OCI-LY3 (cell line): ENCODE data around the gene PPP6R3.

Source experiments
- H2AFZ ChIP-seq: fragments of 200-600, 300-600 bp; shearing (Covaris generic); 2 replicates; pipeline ENCODE4 v1.6.0; 2014; ENCODE audit warnings: antibody characterized with exemption, low read depth, low read length
- H3K27ac ChIP-seq: fragments of 200-600, 300-600 bp; sonication (generic); 2 replicates; pipeline ENCODE4 v1.5.1; 2014; ENCODE audit warnings: mild to moderate bottlenecking, low read length, moderate library complexity, mixed read lengths
- H3K27me3 ChIP-seq: fragments of 200-600, 300-600 bp; sonication (generic); 2 replicates; pipeline ENCODE4 v1.6.1; 2014; ENCODE audit warnings: low read depth, low read length, mixed read lengths
- H3K36me3 ChIP-seq: fragments of 200-600, 300-600 bp; sonication (generic); replicated peaks from 2 replicates; pipeline ENCODE3; 2014; ENCODE audit warnings: low read depth, low read length, mixed read lengths
- H3K4me1 ChIP-seq: fragments of 300-600, 200-600 bp; sonication (generic); 2 replicates; pipeline ENCODE4 v1.6.1; 2014; ENCODE audit warnings: low read length, mixed read lengths
- H3K4me2 ChIP-seq: fragments of 200-600, 300-600 bp; sonication (generic); 2 replicates; pipeline ENCODE4 v1.6.1; 2014; ENCODE audit warnings: low read length, mixed read lengths
- H3K4me3 ChIP-seq: fragments of 300-600, 200-600 bp; sonication (generic); 2 replicates; pipeline ENCODE4 v1.5.1; 2014; ENCODE audit warnings: antibody characterized with exemption, mild to moderate bottlenecking, low read length, moderate library complexity
- H3K79me2 ChIP-seq: fragments of 300-600, 200-600 bp; shearing (Covaris generic); 2 replicates; pipeline ENCODE4 v1.6.1; 2014; ENCODE audit warnings: mild to moderate bottlenecking, low read length, mixed read lengths
- H3K9ac ChIP-seq: fragments of 300-600, 200-600 bp; shearing (Covaris generic); 2 replicates; pipeline ENCODE4 v1.6.0; 2014; ENCODE audit warnings: mild to moderate bottlenecking, low read length, moderate library complexity
- H3K9me3 ChIP-seq: fragments of 200-600, 300-600 bp; shearing (Covaris generic); 2 replicates; pipeline ENCODE4 v1.6.1; 2014; ENCODE audit warnings: low read length, mixed read lengths; ENCODE audit not compliant: insufficient read depth
- H4K20me1 ChIP-seq: fragments of 200-600, 300-600 bp; sonication (generic); 2 replicates; pipeline ENCODE4 v1.6.1; 2016; ENCODE audit warnings: low read length, mixed read lengths; ENCODE audit not compliant: insufficient read depth
- EZH2phosphoT487 ChIP-seq: fragments of 200-600 bp; shearing (Covaris generic); IDR thresholded peaks from 2 replicates; pipeline ENCODE4 v1.6.1; 2018; ENCODE audit warnings: antibody characterized with exemption, mixed run types, low read depth
- TF ChIP-seq, protein P1 (sequence below): fragments of 200-600, 300-600 bp; sonication (generic); IDR thresholded peaks from 2 replicates; pipeline ENCODE4 v1.5.1; 2014; ENCODE audit warnings: antibody characterized with exemption, low read length, low read depth

The PPP6R3 gene, protein sequence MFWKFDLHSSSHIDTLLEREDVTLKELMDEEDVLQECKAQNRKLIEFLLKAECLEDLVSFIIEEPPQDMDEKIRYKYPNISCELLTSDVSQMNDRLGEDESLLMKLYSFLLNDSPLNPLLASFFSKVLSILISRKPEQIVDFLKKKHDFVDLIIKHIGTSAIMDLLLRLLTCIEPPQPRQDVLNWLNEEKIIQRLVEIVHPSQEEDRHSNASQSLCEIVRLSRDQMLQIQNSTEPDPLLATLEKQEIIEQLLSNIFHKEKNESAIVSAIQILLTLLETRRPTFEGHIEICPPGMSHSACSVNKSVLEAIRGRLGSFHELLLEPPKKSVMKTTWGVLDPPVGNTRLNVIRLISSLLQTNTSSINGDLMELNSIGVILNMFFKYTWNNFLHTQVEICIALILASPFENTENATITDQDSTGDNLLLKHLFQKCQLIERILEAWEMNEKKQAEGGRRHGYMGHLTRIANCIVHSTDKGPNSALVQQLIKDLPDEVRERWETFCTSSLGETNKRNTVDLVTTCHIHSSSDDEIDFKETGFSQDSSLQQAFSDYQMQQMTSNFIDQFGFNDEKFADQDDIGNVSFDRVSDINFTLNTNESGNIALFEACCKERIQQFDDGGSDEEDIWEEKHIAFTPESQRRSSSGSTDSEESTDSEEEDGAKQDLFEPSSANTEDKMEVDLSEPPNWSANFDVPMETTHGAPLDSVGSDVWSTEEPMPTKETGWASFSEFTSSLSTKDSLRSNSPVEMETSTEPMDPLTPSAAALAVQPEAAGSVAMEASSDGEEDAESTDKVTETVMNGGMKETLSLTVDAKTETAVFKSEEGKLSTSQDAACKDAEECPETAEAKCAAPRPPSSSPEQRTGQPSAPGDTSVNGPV

DNA sequence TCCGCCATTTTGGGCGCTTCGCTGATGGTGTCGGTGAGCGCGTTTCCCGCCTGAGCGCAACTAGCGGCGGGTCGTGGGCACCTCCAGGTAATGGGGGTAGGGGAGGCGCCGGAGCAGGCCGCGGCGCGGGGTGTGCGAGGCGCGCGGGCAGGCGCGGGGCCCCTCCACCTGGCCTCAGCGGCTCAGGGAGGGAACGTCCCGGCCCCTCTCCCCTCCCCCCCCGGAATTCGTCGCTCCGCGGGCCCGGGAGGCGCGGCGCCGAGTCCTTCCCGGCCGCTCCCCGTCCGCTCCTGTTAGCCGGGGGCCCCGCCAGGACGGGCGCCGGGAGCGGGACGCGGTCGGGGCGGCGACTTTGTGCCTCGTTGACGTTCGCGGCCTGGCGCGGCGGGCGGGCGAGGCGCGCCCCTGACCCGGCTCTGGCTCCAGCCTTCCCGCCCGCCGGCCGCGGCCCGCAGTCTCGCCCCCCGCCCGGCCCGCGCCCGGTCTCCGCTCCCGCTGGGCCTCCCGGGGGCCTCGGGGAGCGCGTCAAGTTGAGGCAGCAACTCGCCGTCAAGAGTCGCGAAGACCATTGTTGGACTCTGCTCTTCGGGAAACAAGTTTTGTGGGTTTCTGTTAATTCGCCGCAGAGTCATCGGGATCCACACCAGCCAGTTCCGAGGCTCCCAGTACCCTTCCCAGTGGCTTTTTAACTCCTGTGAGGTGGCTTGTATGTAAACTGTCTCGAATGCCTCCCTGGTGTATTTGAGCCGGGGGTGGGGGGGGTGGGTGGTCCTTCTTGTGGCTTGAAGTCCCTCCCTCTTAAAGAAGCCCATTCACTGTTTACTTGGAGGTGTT, at the start of gene PPP6R3:
Gene PPP6R3, plus strand, starts transcription at position 12 of the 834 bp plus-strand sequence. CDS start 76,913 bp downstream, outside the sequence.
- Histone ChIP-seq H2AFZ (peak within 1 kb of the TSS; percentile 96), H4K20me1 (peaks cover 49% of the 10 kb centered on the region), H3K79me2 (peaks cover 54% of the 10 kb centered on the region), H3K4me2 (peak within 1 kb of the TSS; percentile 99), H3K27me3 (0 out of 2 replicates have a peak, but pooled peaks cover under 1% of the 10 kb centered on the region), H3K27ac (peak within 1 kb of the TSS; percentile 63), H3K36me3 (peaks cover 10% of the 10 kb centered on the region), H3K4me3 (peak within 1 kb of the TSS; percentile 98), H3K9ac (peak within 1 kb of the TSS; percentile 87), H3K4me1 (peaks cover 22% of the 10 kb centered on the region), H3K9me3 (no peaks in the 10 kb centered on the region)
- TF ChIP-seq EZH2phosphoT487 = no peak
- TF ChIP-seq, protein P1, sequence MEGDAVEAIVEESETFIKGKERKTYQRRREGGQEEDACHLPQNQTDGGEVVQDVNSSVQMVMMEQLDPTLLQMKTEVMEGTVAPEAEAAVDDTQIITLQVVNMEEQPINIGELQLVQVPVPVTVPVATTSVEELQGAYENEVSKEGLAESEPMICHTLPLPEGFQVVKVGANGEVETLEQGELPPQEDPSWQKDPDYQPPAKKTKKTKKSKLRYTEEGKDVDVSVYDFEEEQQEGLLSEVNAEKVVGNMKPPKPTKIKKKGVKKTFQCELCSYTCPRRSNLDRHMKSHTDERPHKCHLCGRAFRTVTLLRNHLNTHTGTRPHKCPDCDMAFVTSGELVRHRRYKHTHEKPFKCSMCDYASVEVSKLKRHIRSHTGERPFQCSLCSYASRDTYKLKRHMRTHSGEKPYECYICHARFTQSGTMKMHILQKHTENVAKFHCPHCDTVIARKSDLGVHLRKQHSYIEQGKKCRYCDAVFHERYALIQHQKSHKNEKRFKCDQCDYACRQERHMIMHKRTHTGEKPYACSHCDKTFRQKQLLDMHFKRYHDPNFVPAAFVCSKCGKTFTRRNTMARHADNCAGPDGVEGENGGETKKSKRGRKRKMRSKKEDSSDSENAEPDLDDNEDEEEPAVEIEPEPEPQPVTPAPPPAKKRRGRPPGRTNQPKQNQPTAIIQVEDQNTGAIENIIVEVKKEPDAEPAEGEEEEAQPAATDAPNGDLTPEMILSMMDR = no peak

DNA sequence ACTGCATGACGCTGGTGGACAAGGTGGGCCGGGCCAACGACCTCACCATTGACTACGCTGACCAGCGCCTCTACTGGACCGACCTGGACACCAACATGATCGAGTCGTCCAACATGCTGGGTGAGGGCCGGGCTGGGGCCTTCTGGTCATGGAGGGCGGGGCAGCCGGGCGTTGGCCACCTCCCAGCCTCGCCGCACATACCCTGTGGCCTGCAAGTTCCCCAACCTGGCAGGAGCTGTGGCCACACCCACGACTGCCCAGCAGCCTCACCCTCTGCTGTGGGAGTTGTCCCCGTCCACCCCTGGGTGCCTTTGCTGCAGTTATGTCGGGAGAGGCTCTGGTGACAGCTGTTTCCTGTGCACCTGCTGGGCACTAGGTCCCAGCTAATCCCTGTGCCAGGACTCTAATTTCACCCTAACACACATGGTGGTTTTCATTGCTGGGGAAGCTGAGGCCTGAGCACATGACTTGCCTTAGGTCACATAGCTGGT, 49.0 kb upstream of the PPP6R3 start:
- Histone ChIP-seq H3K36me3 (peaks cover 58% of the 10 kb centered on the region), H4K20me1 (no peaks in the 10 kb centered on the region), H3K9me3 (no peaks in the 10 kb centered on the region), H3K79me2 (no peaks in the 10 kb centered on the region; the same call in 1 of the 2 replicates), H2AFZ (no peak overlapping the region), H3K4me3 (no peak overlapping the region), H3K9ac (no peak overlapping the region), H3K27me3 (no peaks in the 10 kb centered on the region), H3K4me1 (peaks cover 42% of the 10 kb centered on the region), H3K4me2 (peak overlapping the region; percentile 52; the same call in 1 of the 2 replicates), H3K27ac (no peak overlapping the region)
- TF ChIP-seq, protein P1 = no peak
- TF ChIP-seq EZH2phosphoT487 = no peak

DNA sequence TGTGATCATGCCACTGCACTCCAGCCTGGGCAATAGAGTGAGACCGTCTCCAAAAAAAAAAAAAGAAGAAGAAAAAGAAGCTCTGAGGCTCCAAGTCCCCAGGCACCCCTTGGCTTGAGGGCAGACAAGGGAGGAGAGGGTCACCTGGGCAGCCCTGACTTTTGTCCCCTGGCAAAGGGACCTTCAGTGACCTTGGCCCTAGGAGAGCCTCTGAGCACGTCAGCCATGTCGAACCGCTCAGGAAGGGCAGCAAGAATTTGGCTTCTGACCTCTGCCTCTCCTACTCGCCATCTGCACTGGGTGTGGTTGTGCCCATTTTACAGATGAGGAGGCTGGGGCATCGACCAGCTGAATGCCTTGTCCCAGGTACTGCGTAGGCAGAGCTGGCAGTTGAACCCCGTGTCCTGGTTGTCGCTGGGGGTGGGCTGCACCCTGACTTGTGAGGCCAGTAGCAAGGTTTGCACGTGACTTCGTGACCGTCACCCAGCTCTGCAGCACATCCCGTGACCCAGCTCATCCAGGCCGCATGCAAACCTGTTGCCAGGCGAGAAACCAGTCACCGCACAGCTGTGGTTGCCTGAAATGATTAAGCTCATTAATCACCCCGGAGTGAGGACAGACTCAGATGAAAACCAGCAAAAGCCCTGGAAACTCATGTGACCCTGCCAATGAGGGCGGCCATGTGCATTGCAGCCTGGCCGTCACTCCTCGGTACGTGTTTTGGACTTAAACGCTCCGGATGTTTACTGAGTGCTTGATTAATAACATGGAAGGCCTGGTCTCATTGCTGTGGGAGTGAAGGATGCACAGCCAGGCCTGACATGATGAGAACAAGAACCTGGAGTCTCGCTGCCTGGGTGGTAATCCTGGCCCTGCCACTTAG, 47.7 kb upstream of the PPP6R3 start:
- Histone ChIP-seq H4K20me1 (peaks cover 2% of the 10 kb centered on the region; the same call in 1 of the 2 replicates), H3K27ac (peak overlapping the region; percentile 79), H3K36me3 (peaks cover 54% of the 10 kb centered on the region), H3K9me3 (no peaks in the 10 kb centered on the region), H3K4me3 (peak overlapping the region; percentile 22; the same call in 1 of the 2 replicates), H2AFZ (peak overlapping the region; percentile 21; the same call in 1 of the 2 replicates), H3K79me2 (no peaks in the 10 kb centered on the region; the same call in 1 of the 2 replicates), H3K9ac (peak overlapping the region; percentile 25; the same call in 1 of the 2 replicates), H3K4me1 (peaks cover 55% of the 10 kb centered on the region), H3K27me3 (no peaks in the 10 kb centered on the region), H3K4me2 (peak overlapping the region; percentile 52)
- TF ChIP-seq EZH2phosphoT487 = no peak
- TF ChIP-seq, protein P1 = no peak
